Measurements from ENCODE around the gene TNXB.

TNXB gene

GRCh38 chr6:32120573-32121059 lies 11.5 kb upstream of the TNXB start:
- Histone ChIP-seq H3K4me1 (ENCODE audit: insufficient read depth, low read length, poor library complexity, severe bottlenecking) (no peaks in the 10 kb centered on the region), H3K36me3 (ENCODE audit: insufficient read depth, low read length) (peaks cover 56% of the 10 kb centered on the region; the same call in 1 of the 2 replicates), H3K27me3 (ENCODE audit: insufficient read depth, low read length, poor library complexity, severe bottlenecking) (no peaks in the 10 kb centered on the region), H3F3A (ENCODE audit: low read depth) (no peaks in the 10 kb centered on the region), H3K9me3 (ENCODE audit: insufficient read depth, low read depth, low read length) (no peaks in the 10 kb centered on the region), H3K4me3 (ENCODE audit: low read length, poor library complexity, severe bottlenecking) (no peak overlapping the region), H4K20me1 (ENCODE audit: insufficient read depth, low read length, poor library complexity, severe bottlenecking) (peaks cover 2% of the 10 kb centered on the region), H2AFZ (ENCODE audit: low read length) (no peak overlapping the region), H3K79me2 (ENCODE audit: insufficient read depth, low read length) (peaks cover 9% of the 10 kb centered on the region; the same call in 1 of the 2 replicates), H3K9ac (ENCODE audit: low read depth, low read length, poor library complexity, severe bottlenecking) (no peak overlapping the region), H3K9me2 (replicated peaks; ENCODE audit: low read depth, low read length) (no peaks in the 10 kb centered on the region), H3K4me2 (ENCODE audit: low read depth, low read length, poor library complexity, severe bottlenecking) (no peak overlapping the region)
- TF ChIP-seq EZH2phosphoT487 (IDR thresholded peaks at IDR 0.05; ENCODE audit: borderline replicate concordance) (no peak), CTCF (conservative IDR thresholded peaks at IDR 0.05; ENCODE audit: low read length) (no peak)

- Histone ChIP-seq H3K9me2 (replicated peaks; ENCODE audit: low read depth, low read length) (no peaks in the 10 kb centered on the region), H3K79me2 (ENCODE audit: insufficient read depth, low read length) (no peaks in the 10 kb centered on the region; the same call in 1 of the 2 replicates), H4K20me1 (ENCODE audit: insufficient read depth, low read length, poor library complexity, severe bottlenecking) (peaks cover 2% of the 10 kb centered on the region), H3K36me3 (ENCODE audit: insufficient read depth, low read length) (peaks cover 57% of the 10 kb centered on the region; the same call in 1 of the 2 replicates), H3K27me3 (ENCODE audit: insufficient read depth, low read length, poor library complexity, severe bottlenecking) (no peaks in the 10 kb centered on the region), H3K4me3 (ENCODE audit: low read length, poor library complexity, severe bottlenecking) (no peak overlapping the region), H2AFZ (ENCODE audit: low read length) (no peak overlapping the region), H3K4me1 (ENCODE audit: insufficient read depth, low read length, poor library complexity, severe bottlenecking) (no peaks in the 10 kb centered on the region), H3K9me3 (ENCODE audit: insufficient read depth, low read depth, low read length) (no peaks in the 10 kb centered on the region), H3K4me2 (ENCODE audit: low read depth, low read length, poor library complexity, severe bottlenecking) (no peak overlapping the region), H3F3A (ENCODE audit: low read depth) (no peaks in the 10 kb centered on the region), H3K9ac (ENCODE audit: low read depth, low read length, poor library complexity, severe bottlenecking) (no peak overlapping the region)
- TF ChIP-seq CTCF (conservative IDR thresholded peaks at IDR 0.05; ENCODE audit: low read length) (peak; percentile 88), EZH2phosphoT487 (IDR thresholded peaks at IDR 0.05; ENCODE audit: borderline replicate concordance) (no peak)
Observed at GRCh38 chr6:32118782-32119628, 9.9 kb upstream of the TNXB start.

GRCh38 chr6:32117461-32117860 lies 8.3 kb upstream of the TNXB start:
- no peak for TF ChIP-seq EZH2phosphoT487 (IDR thresholded peaks at IDR 0.05; ENCODE audit: borderline replicate concordance)
- TF ChIP-seq CTCF (conservative IDR thresholded peaks at IDR 0.05; ENCODE audit: low read length) = no peak

More at GRCh38 chr6:32117461-32117860, 8.3 kb upstream of the TNXB start:
- peaks cover 2% of the 10 kb centered on the region for H4K20me1 ChIP-seq (ENCODE audit: insufficient read depth, low read length, poor library complexity, severe bottlenecking)
- H3K36me3 ChIP-seq (ENCODE audit: insufficient read depth, low read length) = peaks cover 56% of the 10 kb centered on the region; the same call in 1 of the 2 replicates
- no peaks in the 10 kb centered on the region for H3K27me3 ChIP-seq (ENCODE audit: insufficient read depth, low read length, poor library complexity, severe bottlenecking)
- H3F3A ChIP-seq (ENCODE audit: low read depth) = no peaks in the 10 kb centered on the region
- no peaks in the 10 kb centered on the region for H3K79me2 ChIP-seq (ENCODE audit: insufficient read depth, low read length)
- no peaks in the 10 kb centered on the region for H3K9me3 ChIP-seq (ENCODE audit: insufficient read depth, low read depth, low read length)
- no peaks in the 10 kb centered on the region for H3K9me2 ChIP-seq (replicated peaks; ENCODE audit: low read depth, low read length)
- H3K9ac ChIP-seq (ENCODE audit: low read depth, low read length, poor library complexity, severe bottlenecking) = no peak overlapping the region
- no peak overlapping the region for H3K4me3 ChIP-seq (ENCODE audit: low read length, poor library complexity, severe bottlenecking)
- H3K4me1 ChIP-seq (ENCODE audit: insufficient read depth, low read length, poor library complexity, severe bottlenecking) = no peaks in the 10 kb centered on the region
- no peak overlapping the region for H2AFZ ChIP-seq (ENCODE audit: low read length)
- no peak overlapping the region for H3K4me2 ChIP-seq (ENCODE audit: low read depth, low read length, poor library complexity, severe bottlenecking)
